Measurements from ENCODE around the gene NR6A1.

GRCh38 chr9:124771021-124771866 is at the start of gene NR6A1:
- no peak for TF ChIP-seq CTCF (IDR thresholded peaks at IDR 0.05)
- TF ChIP-seq MAX (CRISPR knock-in tag; IDR thresholded peaks at IDR 0.05) = peak; percentile 90
- no peak for TF ChIP-seq ATF1 (CRISPR knock-in tag; IDR thresholded peaks at IDR 0.05)
- no peak for TF ChIP-seq CBFB (CRISPR knock-in tag; IDR thresholded peaks at IDR 0.05; ENCODE audit: low read depth)
- TF ChIP-seq CREM (CRISPR knock-in tag; IDR thresholded peaks at IDR 0.05) = peak; percentile 94
- TF ChIP-seq NR2C2 (CRISPR knock-in tag; IDR thresholded peaks at IDR 0.05) = no peak
- no peak for TF ChIP-seq MLX (CRISPR knock-in tag; IDR thresholded peaks at IDR 0.05)
- TF ChIP-seq E2F5 (CRISPR knock-in tag; IDR thresholded peaks at IDR 0.05) = peak; percentile 87
- TF ChIP-seq ZNF121 (CRISPR knock-in tag; IDR thresholded peaks at IDR 0.05) = no peak
- TF ChIP-seq PRDM15 (CRISPR knock-in tag; IDR thresholded peaks at IDR 0.05) = peak; percentile 51; the same call in 1 of the 2 replicates
- no peak for TF ChIP-seq PREB (CRISPR knock-in tag; IDR thresholded peaks at IDR 0.05; ENCODE audit: borderline replicate concordance)
- no peak for TF ChIP-seq RELA (CRISPR knock-in tag; IDR thresholded peaks at IDR 0.05; ENCODE audit: borderline replicate concordance)
- no peak for TF ChIP-seq ZNF263 (CRISPR knock-in tag; IDR thresholded peaks at IDR 0.05; ENCODE audit: low read depth)

All from WTC11 (cell line).